Fibroblast of lung (primary cell): Measurements from ENCODE around the gene MUC6. TPM values are rescaled to one million over a fixed set of nuclear protein-coding genes. Genes with fewer than 3 reads are reported as not detected.

Experiments used
- DNase-seq, 2 donors: peaks; one replicate each; pipeline versions ENCODE4 v3.0.0 to v3.0.0-alpha.2; 2010; ENCODE audit warnings: low read depth in 2 of 2
- H2AFZ ChIP-seq: 2 replicates; pipeline ENCODE4 v1.5.1; 2012; ENCODE audit warnings: low read length, control low read depth, inconsistent platforms
- H3K27ac ChIP-seq: 2 replicates; pipeline ENCODE4 v1.5.1; 2011; ENCODE audit warnings: low read length, control low read depth; ENCODE audit not compliant: insufficient read depth
- H3K27me3 ChIP-seq: 2 replicates; pipeline ENCODE4 v1.5.1; 2011; ENCODE audit warnings: mild to moderate bottlenecking, low read length; ENCODE audit not compliant: control insufficient read depth, insufficient read depth
- H3K36me3 ChIP-seq: 2 replicates; pipeline ENCODE4 v1.5.1; 2011; ENCODE audit warnings: low read length; ENCODE audit not compliant: control insufficient read depth, insufficient read depth
- H3K4me1 ChIP-seq: 2 replicates; pipeline ENCODE4 v1.5.1; 2011; ENCODE audit warnings: low read length; ENCODE audit not compliant: control insufficient read depth, insufficient read depth; ENCODE audit errors: extremely low read depth
- H3K4me2 ChIP-seq: 2 replicates; pipeline ENCODE4 v1.5.1; 2011; ENCODE audit warnings: low read length, control low read depth; ENCODE audit not compliant: insufficient read depth; ENCODE audit errors: extremely low read depth
- H3K4me3 ChIP-seq, 4 experiments: fragments of 200-600 bp in 1 of 4; sonication (generic) in 1 of 4; replicated peaks in 1 of 4; 2 replicates each; pipeline ENCODE4 v1.5.1; 2011 to 2016; ENCODE audit warnings: low read length in 4 of 4, low read depth in 3 of 4, mild to moderate bottlenecking in 3 of 4, control low read depth in 2 of 4, inconsistent platforms in 1 of 4, mixed read lengths in 1 of 4; ENCODE audit not compliant: insufficient read depth in 1 of 4; ENCODE audit errors: control extremely low read depth in 1 of 4
- H3K79me2 ChIP-seq: 2 replicates; pipeline ENCODE4 v1.5.1; 2012; ENCODE audit warnings: mild to moderate bottlenecking, low read length, inconsistent platforms; ENCODE audit not compliant: control insufficient read depth, insufficient read depth
- H3K9ac ChIP-seq: 2 replicates; pipeline ENCODE4 v1.5.1; 2011; ENCODE audit warnings: mild to moderate bottlenecking, low read length, control low read depth; ENCODE audit not compliant: insufficient read depth
- H3K9me3 ChIP-seq: 2 replicates; pipeline ENCODE4 v1.5.1; 2012; ENCODE audit warnings: low read depth, low read length; ENCODE audit not compliant: control insufficient read depth, insufficient read depth
- H4K20me1 ChIP-seq: 2 replicates; pipeline ENCODE4 v1.5.1; 2011; ENCODE audit warnings: low read length; ENCODE audit not compliant: control insufficient read depth, insufficient read depth; ENCODE audit errors: extremely low read depth
- EZH2 ChIP-seq: IDR thresholded peaks from 2 replicates; pipeline ENCODE4 v1.5.1; 2012; ENCODE audit warnings: low read length, control low read depth, mild to moderate bottlenecking; ENCODE audit errors: missing control alignments
- polyA plus RNA-seq, 2 donors: library from polyadenylated mRNA; depleted of rRNA in 1 of 2; stranded (reverse) in 1 of 2; unstranded in 1 of 2; fragments of >200 nt; gene quantifications; 2 replicates each; pipeline ENCODE4 v1.2.1, GENCODE V29; 2011 to 2012; ENCODE audit warnings: missing spikeins in 1 of 2
- total RNA-seq: library from RNA; depleted of rRNA; stranded (reverse); fragments of >200 nt; gene quantifications from 2 replicates; pipeline ENCODE4 v1.2.1, GENCODE V29; 2014
- TF ChIP-seq, protein P1 (sequence below), 2 donors: IDR thresholded peaks in 1 of 2; conservative IDR thresholded peaks in 1 of 2; 1 replicate in 1 of 2; 2 replicates in 1 of 2; pipeline ENCODE4 v1.5.1; 2011 to 2012; ENCODE audit warnings: low read length in 2 of 2, control low read depth in 1 of 2, inconsistent platforms in 1 of 2, low read depth in 1 of 2, mild to moderate bottlenecking in 1 of 2

MUC6 gene
- total and polyA plus RNA-seq, 2 donors (not counting 1 experiment from before 2014, with no cell fraction given) = not detected

DNA sequence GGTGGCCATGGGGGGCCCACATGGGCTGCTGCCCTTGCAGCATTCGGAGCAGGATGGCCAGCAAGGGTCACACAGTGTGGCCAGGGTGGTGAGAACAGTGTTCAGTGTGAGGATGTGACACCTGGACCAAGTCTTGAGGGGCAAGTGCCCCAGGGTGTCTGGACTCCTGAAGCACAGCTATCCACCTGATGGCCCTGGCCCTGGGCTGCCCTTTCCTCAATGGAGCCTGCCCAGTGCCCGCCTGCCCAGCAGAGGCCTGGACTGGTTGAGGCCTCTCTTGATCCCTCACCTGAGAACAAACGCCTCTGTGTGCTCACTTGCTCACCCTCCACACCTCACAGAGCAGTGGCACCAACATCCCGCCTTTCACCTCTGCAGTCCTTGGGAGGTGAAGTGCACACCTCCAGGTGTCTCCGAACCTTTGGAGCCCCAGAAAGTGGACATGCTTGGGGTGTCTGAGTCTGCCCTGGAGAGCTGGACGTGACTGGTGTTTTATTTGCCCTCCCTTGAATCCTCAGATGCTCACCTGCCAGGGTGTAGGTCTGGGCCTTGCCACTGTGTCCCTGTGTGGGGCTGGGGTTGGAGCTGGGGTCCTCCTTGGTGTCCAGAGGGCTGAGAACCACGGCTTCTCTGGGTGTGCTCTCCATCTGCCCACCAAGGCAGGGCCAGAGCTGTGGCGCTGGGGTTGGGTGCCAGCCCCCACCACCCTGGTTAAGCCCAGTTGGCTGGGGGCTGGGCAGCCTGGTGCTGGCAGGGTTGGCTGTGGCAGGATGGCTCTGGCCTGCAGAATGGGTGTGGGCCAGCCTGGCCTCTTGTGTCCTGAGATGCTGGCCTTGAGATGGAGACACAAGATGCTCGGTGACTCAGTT, 34.3 kb upstream of the MUC6 start:
- DNase-seq = no peak
- H4K20me1 ChIP-seq = no peaks in the 10 kb centered on the region
- H3K79me2 ChIP-seq = no peaks in the 10 kb centered on the region
- TF ChIP-seq EZH2 = no peak
- TF ChIP-seq, protein P1, sequence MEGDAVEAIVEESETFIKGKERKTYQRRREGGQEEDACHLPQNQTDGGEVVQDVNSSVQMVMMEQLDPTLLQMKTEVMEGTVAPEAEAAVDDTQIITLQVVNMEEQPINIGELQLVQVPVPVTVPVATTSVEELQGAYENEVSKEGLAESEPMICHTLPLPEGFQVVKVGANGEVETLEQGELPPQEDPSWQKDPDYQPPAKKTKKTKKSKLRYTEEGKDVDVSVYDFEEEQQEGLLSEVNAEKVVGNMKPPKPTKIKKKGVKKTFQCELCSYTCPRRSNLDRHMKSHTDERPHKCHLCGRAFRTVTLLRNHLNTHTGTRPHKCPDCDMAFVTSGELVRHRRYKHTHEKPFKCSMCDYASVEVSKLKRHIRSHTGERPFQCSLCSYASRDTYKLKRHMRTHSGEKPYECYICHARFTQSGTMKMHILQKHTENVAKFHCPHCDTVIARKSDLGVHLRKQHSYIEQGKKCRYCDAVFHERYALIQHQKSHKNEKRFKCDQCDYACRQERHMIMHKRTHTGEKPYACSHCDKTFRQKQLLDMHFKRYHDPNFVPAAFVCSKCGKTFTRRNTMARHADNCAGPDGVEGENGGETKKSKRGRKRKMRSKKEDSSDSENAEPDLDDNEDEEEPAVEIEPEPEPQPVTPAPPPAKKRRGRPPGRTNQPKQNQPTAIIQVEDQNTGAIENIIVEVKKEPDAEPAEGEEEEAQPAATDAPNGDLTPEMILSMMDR (conservative IDR thresholded peaks at IDR 0.05 in 1 of 2, IDR thresholded peaks at IDR 0.05 in 1 of 2; ENCODE audit: low read depth in 1 of 2, low read length in 2 of 2) = no peak
- H2AFZ ChIP-seq = no peak overlapping the region
- no peak overlapping the region for H3K9ac ChIP-seq
- no peak overlapping the region for H3K4me3 ChIP-seq
- H3K9me3 ChIP-seq = no peaks in the 10 kb centered on the region
- no peak overlapping the region for H3K4me2 ChIP-seq
- H3K4me1 ChIP-seq = no peaks in the 10 kb centered on the region
- H3K36me3 ChIP-seq = no peaks in the 10 kb centered on the region
- no peaks in the 10 kb centered on the region for H3K27me3 ChIP-seq
- no peak overlapping the region for H3K27ac ChIP-seq

DNA sequence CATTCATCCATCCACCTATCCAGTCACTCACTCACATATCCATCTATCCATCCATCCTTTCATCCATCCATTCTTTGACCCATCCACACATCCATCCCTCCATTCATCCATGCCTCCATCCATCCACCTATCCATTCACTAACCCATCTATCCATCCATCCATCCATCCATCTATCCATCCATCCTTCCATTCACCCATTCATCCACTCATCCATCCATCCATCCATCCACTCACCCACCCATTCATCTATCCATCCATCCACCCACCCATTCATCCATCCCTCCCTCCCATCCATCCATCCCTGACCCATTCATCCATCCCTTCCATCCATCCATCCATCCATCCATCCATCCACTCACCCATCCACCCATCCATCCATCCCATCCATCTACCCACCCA, 33.2 kb upstream of the MUC6 start:
- Histone ChIP-seq H3K4me1 (no peaks in the 10 kb centered on the region), H3K4me3 (no peak overlapping the region), H3K27ac (no peak overlapping the region), H3K27me3 (no peaks in the 10 kb centered on the region), H3K79me2 (no peaks in the 10 kb centered on the region), H3K9me3 (no peaks in the 10 kb centered on the region), H2AFZ (no peak overlapping the region), H3K4me2 (no peak overlapping the region), H3K9ac (no peak overlapping the region), H4K20me1 (no peaks in the 10 kb centered on the region), H3K36me3 (no peaks in the 10 kb centered on the region)
- TF ChIP-seq, protein P1 (conservative IDR thresholded peaks at IDR 0.05 in 1 of 2, IDR thresholded peaks at IDR 0.05 in 1 of 2; ENCODE audit: low read depth in 1 of 2, low read length in 2 of 2) = no peak
- TF ChIP-seq EZH2 = no peak
- DNase-seq = no peak

DNA sequence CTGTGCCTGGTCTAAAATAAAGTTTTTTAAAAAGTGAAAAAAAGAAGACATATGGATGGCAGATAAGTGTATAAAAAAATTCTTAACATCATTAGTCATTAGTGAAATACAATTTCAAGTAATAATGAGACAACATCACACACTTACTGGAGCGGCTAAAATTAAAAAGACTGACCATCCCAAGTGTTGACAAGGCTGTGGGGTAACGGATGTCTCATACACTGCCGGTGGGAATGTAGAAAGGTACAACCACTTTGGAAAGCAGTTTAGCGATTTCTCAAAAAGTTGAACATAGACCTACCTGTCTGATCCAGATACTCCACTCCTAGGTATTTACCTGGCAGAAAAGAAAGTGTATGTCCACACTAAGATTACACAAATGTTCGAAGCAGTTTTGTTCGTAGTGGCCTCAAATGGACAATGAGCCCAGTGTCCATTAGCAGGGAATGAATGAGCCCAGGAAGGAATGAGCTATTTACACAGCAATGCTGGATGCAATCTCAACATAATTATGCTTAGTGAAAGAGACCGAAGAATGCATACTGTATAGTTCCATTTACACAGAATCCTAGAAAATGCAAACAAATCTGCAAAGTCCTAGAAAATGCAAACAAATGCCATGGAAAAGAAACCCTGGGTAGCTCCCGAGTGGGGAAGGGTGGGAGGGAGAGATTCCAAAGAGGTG, 31.4 kb upstream of the MUC6 start:
- Histone ChIP-seq H3K36me3 (no peaks in the 10 kb centered on the region), H3K27ac (no peak overlapping the region), H3K79me2 (no peaks in the 10 kb centered on the region), H3K9me3 (no peaks in the 10 kb centered on the region), H3K4me1 (no peaks in the 10 kb centered on the region), H3K9ac (no peak overlapping the region), H3K4me3 (no peak overlapping the region), H3K4me2 (no peak overlapping the region), H2AFZ (no peak overlapping the region), H4K20me1 (no peaks in the 10 kb centered on the region), H3K27me3 (no peaks in the 10 kb centered on the region)
- TF ChIP-seq, protein P1 (conservative IDR thresholded peaks at IDR 0.05 in 1 of 2, IDR thresholded peaks at IDR 0.05 in 1 of 2; ENCODE audit: low read depth in 1 of 2, low read length in 2 of 2) = no peak
- no peak for TF ChIP-seq EZH2
- no peak for DNase-seq
